Parathyroid adenoma (tissue), 2 donors: ENCODE results near the gene VOPP1.

Source experiments
- H2AFZ ChIP-seq: fragments of 300-600 bp; sonication (generic); one replicate; pipeline ENCODE4 v1.7.0; 2017; ENCODE audit warnings: antibody characterized with exemption, mild to moderate bottlenecking
- H3K27ac ChIP-seq: fragments of 300-600 bp; sonication (generic); one replicate; pipeline ENCODE4 v1.7.0; 2017
- H3K27me3 ChIP-seq: fragments of 300-600 bp; sonication (generic); one replicate; pipeline ENCODE4 v1.7.0; 2017; ENCODE audit warnings: low read length; ENCODE audit not compliant: control insufficient read depth, insufficient read depth
- H3K36me3 ChIP-seq: fragments of 300-600 bp; sonication (generic); one replicate; pipeline ENCODE4 v1.7.0; 2017; ENCODE audit warnings: low read length; ENCODE audit not compliant: control insufficient read depth, insufficient read depth
- H3K4me1 ChIP-seq: fragments of 300-600 bp; sonication (generic); one replicate; pipeline ENCODE4 v1.7.0; 2017; ENCODE audit warnings: control low read depth
- H3K4me2 ChIP-seq: fragments of 300-600 bp; sonication (generic); one replicate; pipeline ENCODE4 v1.7.0; 2017; ENCODE audit warnings: low read length
- H3K4me3 ChIP-seq: fragments of 300-600 bp; sonication (generic); one replicate; pipeline ENCODE4 v1.7.0; 2017; ENCODE audit warnings: low read depth, low read length
- H3K79me2 ChIP-seq: fragments of 300-600 bp; sonication (generic); one replicate; pipeline ENCODE4 v1.7.0; 2017; ENCODE audit warnings: control low read depth
- H3K9ac ChIP-seq: fragments of 300-600 bp; sonication (generic); one replicate; pipeline ENCODE4 v1.7.0; 2017; ENCODE audit warnings: mild to moderate bottlenecking
- H3K9me3 ChIP-seq: fragments of 300-600 bp; sonication (generic); one replicate; pipeline ENCODE4 v1.7.0; 2017; ENCODE audit warnings: low read length; ENCODE audit not compliant: control insufficient read depth
- TF ChIP-seq, protein P1 (sequence below): fragments of 300-600 bp; sonication (generic); IDR thresholded peaks from one replicate; pipeline ENCODE4 v1.7.0; 2017; ENCODE audit warnings: antibody characterized with exemption, mild to moderate bottlenecking
- donor health status: primary hyperparathyroidism.

VOPP1 gene

GRCh38 chr7:55440040-55440690, 132.1 kb downstream of the VOPP1 start:
- Histone ChIP-seq H3K79me2 (no peaks in the 10 kb centered on the region), H3K9ac (no peak overlapping the region), H3K9me3 (no peaks in the 10 kb centered on the region), H3K36me3 (no peaks in the 10 kb centered on the region), H2AFZ (no peak overlapping the region), H3K27ac (no peak overlapping the region), H3K27me3 (no peaks in the 10 kb centered on the region), H3K4me1 (no peaks in the 10 kb centered on the region), H3K4me3 (no peak overlapping the region), H3K4me2 (no peak overlapping the region)
- TF ChIP-seq, protein P1, sequence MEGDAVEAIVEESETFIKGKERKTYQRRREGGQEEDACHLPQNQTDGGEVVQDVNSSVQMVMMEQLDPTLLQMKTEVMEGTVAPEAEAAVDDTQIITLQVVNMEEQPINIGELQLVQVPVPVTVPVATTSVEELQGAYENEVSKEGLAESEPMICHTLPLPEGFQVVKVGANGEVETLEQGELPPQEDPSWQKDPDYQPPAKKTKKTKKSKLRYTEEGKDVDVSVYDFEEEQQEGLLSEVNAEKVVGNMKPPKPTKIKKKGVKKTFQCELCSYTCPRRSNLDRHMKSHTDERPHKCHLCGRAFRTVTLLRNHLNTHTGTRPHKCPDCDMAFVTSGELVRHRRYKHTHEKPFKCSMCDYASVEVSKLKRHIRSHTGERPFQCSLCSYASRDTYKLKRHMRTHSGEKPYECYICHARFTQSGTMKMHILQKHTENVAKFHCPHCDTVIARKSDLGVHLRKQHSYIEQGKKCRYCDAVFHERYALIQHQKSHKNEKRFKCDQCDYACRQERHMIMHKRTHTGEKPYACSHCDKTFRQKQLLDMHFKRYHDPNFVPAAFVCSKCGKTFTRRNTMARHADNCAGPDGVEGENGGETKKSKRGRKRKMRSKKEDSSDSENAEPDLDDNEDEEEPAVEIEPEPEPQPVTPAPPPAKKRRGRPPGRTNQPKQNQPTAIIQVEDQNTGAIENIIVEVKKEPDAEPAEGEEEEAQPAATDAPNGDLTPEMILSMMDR, result no peak

GRCh38 chr7:55439627-55440026, 132.7 kb downstream of the VOPP1 start:
- H3K79me2 ChIP-seq, result no peaks in the 10 kb centered on the region
- no peak overlapping the region for H3K27ac ChIP-seq
- H3K9ac ChIP-seq, result no peak overlapping the region
- no peaks in the 10 kb centered on the region for H3K27me3 ChIP-seq
- H3K4me3 ChIP-seq, result no peak overlapping the region
- H3K36me3 ChIP-seq, result no peaks in the 10 kb centered on the region
- H3K4me1 ChIP-seq, result no peaks in the 10 kb centered on the region
- no peak overlapping the region for H2AFZ ChIP-seq
- H3K9me3 ChIP-seq, result no peaks in the 10 kb centered on the region
- H3K4me2 ChIP-seq, result no peak overlapping the region
- TF ChIP-seq, protein P1, result no peak

- H3K36me3 ChIP-seq, result no peaks in the 10 kb centered on the region
- H3K4me1 ChIP-seq, result no peaks in the 10 kb centered on the region
- H3K4me2 ChIP-seq, result no peak overlapping the region
- H3K9ac ChIP-seq, result no peak overlapping the region
- H3K79me2 ChIP-seq, result no peaks in the 10 kb centered on the region
- H3K27me3 ChIP-seq, result no peaks in the 10 kb centered on the region
- TF ChIP-seq, protein P1, result no peak
- no peak overlapping the region for H2AFZ ChIP-seq
- no peak overlapping the region for H3K4me3 ChIP-seq
- no peak overlapping the region for H3K27ac ChIP-seq
- no peaks in the 10 kb centered on the region for H3K9me3 ChIP-seq
These were observed 133.4 kb downstream of the VOPP1 start for GRCh38 chr7:55438757-55439525.

DNA sequence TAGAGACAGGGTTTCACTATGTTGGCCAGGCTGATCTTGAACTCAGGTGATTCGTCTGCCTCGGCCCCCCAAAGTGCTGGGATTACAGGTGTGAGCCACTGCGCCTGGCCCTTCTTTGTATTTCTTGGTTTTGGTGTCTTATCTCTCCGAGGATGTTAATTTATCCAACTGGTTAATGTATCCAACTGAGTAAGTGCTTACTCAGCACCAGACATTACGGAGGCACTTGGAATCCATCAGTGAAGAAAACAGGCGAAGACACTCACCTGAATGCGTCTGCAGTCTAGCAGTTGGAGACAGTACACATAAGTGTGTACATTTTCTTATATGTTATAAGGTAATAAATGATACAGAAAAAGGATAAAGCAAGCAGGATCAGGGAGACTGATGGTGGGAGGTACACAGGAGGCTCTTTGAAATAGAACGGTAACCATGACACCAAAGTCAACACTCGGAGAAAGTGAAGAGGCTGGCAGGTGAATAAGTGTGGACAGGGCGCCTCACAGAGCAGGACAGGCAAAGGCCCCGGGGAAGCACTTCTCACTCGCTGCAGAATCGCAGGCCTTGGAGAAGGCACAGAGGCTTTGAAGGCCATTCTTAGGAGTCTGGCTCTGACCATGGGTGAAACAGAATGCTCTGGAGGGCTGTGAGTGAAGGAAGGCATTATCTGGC, 134.1 kb downstream of the VOPP1 start:
- no peak overlapping the region for H3K27ac ChIP-seq
- no peak overlapping the region for H2AFZ ChIP-seq
- no peak overlapping the region for H3K4me3 ChIP-seq
- no peaks in the 10 kb centered on the region for H3K9me3 ChIP-seq
- no peaks in the 10 kb centered on the region for H3K27me3 ChIP-seq
- TF ChIP-seq, protein P1, result no peak
- H3K79me2 ChIP-seq, result no peaks in the 10 kb centered on the region
- no peaks in the 10 kb centered on the region for H3K4me1 ChIP-seq
- no peaks in the 10 kb centered on the region for H3K36me3 ChIP-seq
- no peak overlapping the region for H3K9ac ChIP-seq
- no peak overlapping the region for H3K4me2 ChIP-seq
